Measurements from ENCODE around the gene RGS9.

Gene RGS9

GRCh38 chr17:65166787-65167186 lies 29.6 kb downstream of the RGS9 start:
- no peak for DNase-seq (ENCODE audit: low read depth)
- no peak overlapping the region for H3K4me3 ChIP-seq (ENCODE audit: low read length)
- no peak for TF ChIP-seq CTCF (IDR thresholded peaks at IDR 0.05; ENCODE audit: insufficient read depth, low read depth, low read length, missing control alignments)

- no peak for TF ChIP-seq CTCF (IDR thresholded peaks at IDR 0.05; ENCODE audit: insufficient read depth, low read depth, low read length, missing control alignments)
- DNase-seq (ENCODE audit: low read depth) = no peak
- H3K4me3 ChIP-seq (ENCODE audit: low read length) = no peak overlapping the region
These were observed 30.4 kb downstream of the RGS9 start for GRCh38 chr17:65167566-65167965.

- TF ChIP-seq CTCF (IDR thresholded peaks at IDR 0.05; ENCODE audit: insufficient read depth, low read depth, low read length, missing control alignments) = no peak
- no peak for DNase-seq (ENCODE audit: low read depth)
- H3K4me3 ChIP-seq (ENCODE audit: low read length) = no peak overlapping the region
These were observed 32.5 kb downstream of the RGS9 start for GRCh38 chr17:65169691-65170090.

- DNase-seq (ENCODE audit: low read depth) = no peak
- no peak for TF ChIP-seq CTCF (IDR thresholded peaks at IDR 0.05; ENCODE audit: insufficient read depth, low read depth, low read length, missing control alignments)
- no peak overlapping the region for H3K4me3 ChIP-seq (ENCODE audit: low read length)
These were observed 33.7 kb downstream of the RGS9 start for GRCh38 chr17:65170839-65171238.

- no peak for TF ChIP-seq CTCF (IDR thresholded peaks at IDR 0.05; ENCODE audit: insufficient read depth, low read depth, low read length, missing control alignments)
- DNase-seq (ENCODE audit: low read depth) = no peak
- H3K4me3 ChIP-seq (ENCODE audit: low read length) = no peak overlapping the region
These were observed 34.6 kb downstream of the RGS9 start for GRCh38 chr17:65171752-65172151.

GRCh38 chr17:65172496-65173136 lies 35.4 kb downstream of the RGS9 start:
- no peak for TF ChIP-seq CTCF (IDR thresholded peaks at IDR 0.05; ENCODE audit: insufficient read depth, low read depth, low read length, missing control alignments)

GRCh38 chr17:65173284-65173793 lies 36.2 kb downstream of the RGS9 start:
- DNase-seq (ENCODE audit: low read depth) = peak; percentile 51
- H3K4me3 ChIP-seq (ENCODE audit: low read length) = no peak overlapping the region
- no peak for TF ChIP-seq CTCF (IDR thresholded peaks at IDR 0.05; ENCODE audit: insufficient read depth, low read depth, low read length, missing control alignments)

More at GRCh38 chr17:65172496-65173136, 35.4 kb downstream of the RGS9 start:
- no peak overlapping the region for H3K4me3 ChIP-seq (ENCODE audit: low read length)
- no peak for DNase-seq (ENCODE audit: low read depth)
